ENCODE data around the gene MAP3K14. TPM values are rescaled to one million over a fixed set of nuclear protein-coding genes. Genes with fewer than 3 reads are reported as not detected.

MAP3K14 gene
- total RNA-seq, 6 experiments from 2014 or later: 5.6 to 8.8 (median 6.6) TPM

DNA sequence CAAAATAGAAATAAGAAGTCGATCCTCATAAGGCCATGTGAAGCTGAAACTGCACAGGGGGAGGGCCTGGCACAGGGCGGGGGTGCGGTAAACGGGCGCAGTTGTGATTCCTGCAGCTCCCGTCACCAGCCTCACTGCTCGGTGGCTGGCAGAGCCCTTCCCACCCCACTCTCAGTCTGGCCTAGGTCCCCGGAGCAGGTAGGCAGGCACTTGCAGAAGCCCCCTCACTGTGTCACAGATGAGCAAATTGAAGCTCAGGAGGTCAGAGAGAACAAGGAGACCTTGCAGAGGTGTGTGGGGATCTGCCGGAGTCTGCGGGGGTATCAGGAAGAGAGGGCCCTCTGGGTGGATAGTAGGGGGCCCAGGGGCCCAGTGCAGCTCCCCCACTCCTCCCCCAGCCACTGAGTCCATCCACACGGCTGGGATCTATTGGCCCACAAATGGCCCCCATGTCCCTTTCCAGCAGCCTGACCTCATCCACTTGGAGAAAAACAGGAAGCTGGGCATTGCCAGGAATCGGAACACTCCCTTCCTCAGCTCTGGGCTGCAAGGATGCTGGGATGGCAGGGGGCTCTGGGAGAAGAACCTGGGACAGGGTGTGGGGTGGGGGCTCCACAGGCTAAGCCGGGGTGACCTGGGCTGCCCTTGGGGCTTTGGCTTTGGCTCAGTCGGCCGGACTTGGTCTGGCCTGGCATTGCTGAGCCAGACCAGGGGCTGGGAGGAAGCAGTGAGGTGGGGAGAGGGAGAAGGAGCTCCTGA lies 21.4 kb upstream of the MAP3K14 start:
- Mint-ChIP-seq H3K27me3 (ENCODE audit: insufficient read depth) (peaks cover 7% of the 10 kb centered on the region), H3K27ac (no peak overlapping the region), H3K9me3 (no peaks in the 10 kb centered on the region), H3K4me3 (no peak overlapping the region), H3K4me1 (ENCODE audit: low read depth) (peaks cover 40% of the 10 kb centered on the region), H3K36me3 (ENCODE audit: low read depth) (no peaks in the 10 kb centered on the region)
- TF ChIP-seq, protein P1, sequence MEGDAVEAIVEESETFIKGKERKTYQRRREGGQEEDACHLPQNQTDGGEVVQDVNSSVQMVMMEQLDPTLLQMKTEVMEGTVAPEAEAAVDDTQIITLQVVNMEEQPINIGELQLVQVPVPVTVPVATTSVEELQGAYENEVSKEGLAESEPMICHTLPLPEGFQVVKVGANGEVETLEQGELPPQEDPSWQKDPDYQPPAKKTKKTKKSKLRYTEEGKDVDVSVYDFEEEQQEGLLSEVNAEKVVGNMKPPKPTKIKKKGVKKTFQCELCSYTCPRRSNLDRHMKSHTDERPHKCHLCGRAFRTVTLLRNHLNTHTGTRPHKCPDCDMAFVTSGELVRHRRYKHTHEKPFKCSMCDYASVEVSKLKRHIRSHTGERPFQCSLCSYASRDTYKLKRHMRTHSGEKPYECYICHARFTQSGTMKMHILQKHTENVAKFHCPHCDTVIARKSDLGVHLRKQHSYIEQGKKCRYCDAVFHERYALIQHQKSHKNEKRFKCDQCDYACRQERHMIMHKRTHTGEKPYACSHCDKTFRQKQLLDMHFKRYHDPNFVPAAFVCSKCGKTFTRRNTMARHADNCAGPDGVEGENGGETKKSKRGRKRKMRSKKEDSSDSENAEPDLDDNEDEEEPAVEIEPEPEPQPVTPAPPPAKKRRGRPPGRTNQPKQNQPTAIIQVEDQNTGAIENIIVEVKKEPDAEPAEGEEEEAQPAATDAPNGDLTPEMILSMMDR (IDR thresholded peaks at IDR 0.05): no peak
- DNase-seq: no peak

DNA sequence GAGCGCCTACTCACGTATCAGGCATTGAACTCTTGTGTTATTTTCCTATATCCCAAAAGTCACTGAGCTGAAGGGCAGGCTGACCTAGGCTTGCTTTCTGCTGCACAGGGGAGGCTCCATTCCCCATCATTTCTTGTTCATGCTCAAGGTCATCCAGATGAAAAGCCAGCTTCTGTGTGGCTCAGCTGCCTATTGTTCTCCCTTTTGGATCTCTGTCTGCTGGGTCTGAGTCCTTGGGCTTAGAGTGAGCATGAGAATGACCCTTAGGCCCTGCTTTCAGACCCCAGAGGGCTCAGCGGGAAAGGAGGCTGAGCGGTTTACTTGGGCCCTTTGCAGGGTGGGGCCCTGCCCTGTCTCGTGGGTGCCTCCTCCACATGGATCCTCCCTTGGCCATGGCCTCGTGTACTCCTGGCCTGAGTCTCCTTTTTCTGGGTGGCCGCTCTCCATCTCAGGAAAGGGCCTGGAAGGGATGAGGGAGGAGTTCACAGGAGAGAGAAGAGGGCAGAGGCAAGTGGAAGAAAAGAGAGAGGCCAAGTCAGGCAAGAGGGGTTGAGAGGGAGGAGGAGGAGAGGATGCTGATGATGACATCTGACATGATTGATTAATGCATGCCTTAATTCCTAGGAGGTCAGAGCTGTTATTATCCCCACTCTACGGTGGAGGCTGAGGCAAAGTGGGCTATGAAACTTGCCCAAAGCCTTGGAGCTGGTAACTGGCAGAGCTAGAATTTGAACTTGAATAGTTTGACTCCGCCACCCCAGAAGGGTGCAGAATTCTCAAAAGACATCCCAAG lies 19.8 kb upstream of the MAP3K14 start:
- Mint-ChIP-seq H3K4me3 (no peak overlapping the region), H3K4me1 (ENCODE audit: low read depth) (peaks cover 33% of the 10 kb centered on the region), H3K9me3 (no peaks in the 10 kb centered on the region), H3K27me3 (ENCODE audit: insufficient read depth) (peaks cover 7% of the 10 kb centered on the region), H3K27ac (no peak overlapping the region), H3K36me3 (ENCODE audit: low read depth) (no peaks in the 10 kb centered on the region)
- no peak for DNase-seq
- TF ChIP-seq, protein P1 (IDR thresholded peaks at IDR 0.05): no peak

DNA sequence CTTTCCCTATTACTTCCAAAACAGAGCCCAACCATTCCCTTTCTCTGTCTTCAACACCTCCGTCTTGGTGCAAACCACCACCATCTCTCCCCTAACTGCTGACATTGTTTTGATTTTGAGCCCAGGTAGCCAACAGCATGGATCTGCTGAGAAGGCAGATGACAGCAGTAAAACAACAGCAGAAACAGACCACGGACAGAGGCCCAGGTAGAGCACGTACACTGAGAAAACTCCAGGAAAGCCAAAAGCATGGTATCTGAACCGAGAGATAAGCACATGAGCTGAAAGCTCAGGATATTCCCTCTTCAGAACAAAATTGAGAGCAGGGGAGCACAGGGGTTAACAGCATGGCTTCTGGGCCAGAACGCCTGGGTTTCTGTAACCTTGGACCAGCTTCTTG lies 18.9 kb upstream of the MAP3K14 start:
- TF ChIP-seq, protein P1 (IDR thresholded peaks at IDR 0.05): no peak
- H3K27me3 Mint-ChIP-seq (ENCODE audit: insufficient read depth): peaks cover 7% of the 10 kb centered on the region
- H3K36me3 Mint-ChIP-seq (ENCODE audit: low read depth): no peaks in the 10 kb centered on the region
- no peak overlapping the region for H3K27ac Mint-ChIP-seq
- no peak for DNase-seq
- H3K9me3 Mint-ChIP-seq: no peaks in the 10 kb centered on the region
- H3K4me1 Mint-ChIP-seq (ENCODE audit: low read depth): peaks cover 25% of the 10 kb centered on the region
- H3K4me3 Mint-ChIP-seq: no peak overlapping the region

DNA sequence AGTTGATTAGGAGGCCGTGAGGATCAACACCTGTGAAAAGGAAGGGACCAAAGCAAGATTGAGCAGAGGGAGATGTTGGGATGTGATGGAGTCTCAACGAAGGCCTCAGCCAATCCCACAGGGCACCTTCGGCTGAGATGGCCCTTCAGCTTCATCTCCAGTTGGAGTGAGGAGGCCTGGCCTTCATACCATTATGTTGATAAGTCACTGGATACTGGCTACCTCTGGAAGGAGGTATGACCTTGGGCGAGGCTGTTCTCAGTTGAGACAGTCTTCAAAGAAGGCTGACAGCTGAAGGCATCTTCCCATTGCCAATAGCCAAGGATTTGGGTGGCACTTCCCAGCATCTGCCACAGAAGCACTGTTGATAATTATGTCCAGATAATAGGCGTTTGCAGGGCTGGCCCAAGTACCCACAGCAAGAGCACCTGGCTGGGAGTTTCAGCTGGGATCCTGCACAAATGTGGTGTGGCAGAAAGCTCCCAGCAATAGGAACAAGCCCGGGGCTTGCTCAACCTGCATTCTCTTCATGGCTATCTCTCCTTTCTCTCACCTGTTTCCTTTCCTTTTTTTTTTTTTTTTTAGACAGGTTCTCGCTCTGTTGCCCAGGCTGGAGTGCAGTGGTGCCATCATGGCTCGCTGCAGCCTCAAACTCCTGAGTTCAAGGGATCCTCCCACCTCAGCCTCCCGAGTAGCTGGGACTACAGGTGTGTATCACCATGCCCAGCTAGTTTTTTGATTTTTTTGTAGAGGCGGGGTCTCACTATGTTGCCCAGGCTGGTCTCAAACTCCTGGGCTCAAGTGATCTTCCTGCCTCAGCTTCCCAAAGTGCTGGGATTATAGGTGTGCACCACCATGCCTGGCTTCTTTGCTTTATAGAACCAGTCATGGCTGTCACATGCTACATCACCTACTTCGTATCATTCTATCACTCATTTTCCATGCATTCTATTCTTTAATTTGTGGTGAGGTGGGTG lies 18.2 kb upstream of the MAP3K14 start:
- H3K4me3 Mint-ChIP-seq: no peak overlapping the region
- H3K27ac Mint-ChIP-seq: no peak overlapping the region
- H3K27me3 Mint-ChIP-seq (ENCODE audit: insufficient read depth): peaks cover 7% of the 10 kb centered on the region
- peaks cover 19% of the 10 kb centered on the region for H3K4me1 Mint-ChIP-seq (ENCODE audit: low read depth)
- TF ChIP-seq, protein P1 (IDR thresholded peaks at IDR 0.05): no peak
- H3K36me3 Mint-ChIP-seq (ENCODE audit: low read depth): no peaks in the 10 kb centered on the region
- no peaks in the 10 kb centered on the region for H3K9me3 Mint-ChIP-seq
- no peak for DNase-seq

DNA sequence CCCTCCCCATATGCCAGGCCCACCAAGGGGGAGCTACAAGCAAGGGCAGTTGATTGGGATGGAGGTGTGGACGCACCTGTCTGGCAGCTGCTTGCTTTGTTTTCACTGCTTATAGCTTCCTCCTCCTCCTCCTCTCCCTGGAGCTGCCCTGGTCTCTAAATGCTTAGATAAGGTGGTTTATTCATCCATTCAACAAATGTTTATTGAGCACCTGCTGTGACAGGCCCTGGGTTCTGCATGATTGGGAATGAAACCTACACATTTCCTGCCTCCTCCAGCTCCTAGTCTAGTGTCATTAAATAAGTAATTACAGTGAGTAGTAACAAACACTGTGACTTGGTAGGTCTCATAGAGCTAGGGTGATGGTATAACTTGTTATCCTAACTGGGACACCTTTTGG lies 17.4 kb upstream of the MAP3K14 start:
- Mint-ChIP-seq H3K4me1 (ENCODE audit: low read depth) (peaks cover 19% of the 10 kb centered on the region), H3K36me3 (ENCODE audit: low read depth) (no peaks in the 10 kb centered on the region), H3K27me3 (ENCODE audit: insufficient read depth) (peaks cover 5% of the 10 kb centered on the region), H3K27ac (no peak overlapping the region), H3K9me3 (no peaks in the 10 kb centered on the region), H3K4me3 (no peak overlapping the region)
- no peak for DNase-seq
- TF ChIP-seq, protein P1 (IDR thresholded peaks at IDR 0.05): no peak
